Parathyroid adenoma (tissue), 2 donors: Measurements from ENCODE around the gene BAHCC1.

ENCODE experiments used
- H2AFZ ChIP-seq: fragments of 300-600 bp; sonication (generic); one replicate; pipeline ENCODE4 v1.7.0; 2017; ENCODE audit warnings: antibody characterized with exemption, mild to moderate bottlenecking
- H3K27ac ChIP-seq: fragments of 300-600 bp; sonication (generic); one replicate; pipeline ENCODE4 v1.7.0; 2017
- H3K27me3 ChIP-seq: fragments of 300-600 bp; sonication (generic); one replicate; pipeline ENCODE4 v1.7.0; 2017; ENCODE audit warnings: low read length; ENCODE audit not compliant: control insufficient read depth, insufficient read depth
- H3K36me3 ChIP-seq: fragments of 300-600 bp; sonication (generic); one replicate; pipeline ENCODE4 v1.7.0; 2017; ENCODE audit warnings: low read length; ENCODE audit not compliant: control insufficient read depth, insufficient read depth
- H3K4me1 ChIP-seq: fragments of 300-600 bp; sonication (generic); one replicate; pipeline ENCODE4 v1.7.0; 2017; ENCODE audit warnings: control low read depth
- H3K4me2 ChIP-seq: fragments of 300-600 bp; sonication (generic); one replicate; pipeline ENCODE4 v1.7.0; 2017; ENCODE audit warnings: low read length
- H3K4me3 ChIP-seq: fragments of 300-600 bp; sonication (generic); one replicate; pipeline ENCODE4 v1.7.0; 2017; ENCODE audit warnings: low read depth, low read length
- H3K79me2 ChIP-seq: fragments of 300-600 bp; sonication (generic); one replicate; pipeline ENCODE4 v1.7.0; 2017; ENCODE audit warnings: control low read depth
- H3K9ac ChIP-seq: fragments of 300-600 bp; sonication (generic); one replicate; pipeline ENCODE4 v1.7.0; 2017; ENCODE audit warnings: mild to moderate bottlenecking
- H3K9me3 ChIP-seq: fragments of 300-600 bp; sonication (generic); one replicate; pipeline ENCODE4 v1.7.0; 2017; ENCODE audit warnings: low read length; ENCODE audit not compliant: control insufficient read depth
- TF ChIP-seq, protein P1 (sequence below): fragments of 300-600 bp; sonication (generic); IDR thresholded peaks from one replicate; pipeline ENCODE4 v1.7.0; 2017; ENCODE audit warnings: antibody characterized with exemption, mild to moderate bottlenecking
- donor health status: primary hyperparathyroidism.

BAHCC1 gene

DNA sequence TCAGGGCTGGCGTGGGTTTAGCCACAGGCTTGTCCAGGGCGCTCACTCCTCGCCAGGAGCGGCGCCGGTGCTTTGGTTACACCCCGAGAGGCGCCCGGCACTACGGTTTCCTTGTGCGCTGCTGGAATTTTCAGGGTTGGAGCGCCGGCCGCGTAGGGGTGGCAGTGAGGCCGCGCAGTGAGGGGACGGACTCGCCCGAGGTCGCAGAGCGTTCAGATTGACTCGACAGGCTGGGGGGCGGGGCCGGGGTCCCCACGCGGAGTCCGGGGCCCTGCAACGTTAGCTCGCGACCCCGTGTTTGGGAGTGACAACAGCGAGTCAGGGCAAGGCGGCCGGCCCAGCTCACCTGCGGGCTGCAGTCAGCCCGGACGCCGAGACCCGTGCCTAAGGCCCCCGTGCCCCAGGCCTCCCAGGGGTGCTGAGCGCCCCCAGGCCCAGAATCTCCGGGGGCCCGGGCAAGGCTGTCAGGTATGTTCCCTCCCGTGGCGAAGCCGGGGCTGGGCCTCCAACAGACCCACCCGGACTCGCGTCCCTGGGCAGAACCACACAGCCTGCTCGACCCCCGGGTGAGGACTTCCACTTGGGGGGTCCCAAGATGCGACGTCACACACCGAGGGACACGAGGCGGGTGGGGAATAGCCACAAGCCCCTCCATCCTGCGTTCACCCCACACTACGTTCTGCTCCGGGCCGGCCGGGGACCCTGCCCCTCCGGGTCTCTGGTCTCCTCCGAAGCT lies 118.7 kb downstream of the BAHCC1 start:
- H3K4me2 ChIP-seq = peak overlapping the region; percentile 99
- H3K27ac ChIP-seq = peak overlapping the region; percentile 100
- H3K9me3 ChIP-seq = no peaks in the 10 kb centered on the region
- peaks cover 11% of the 10 kb centered on the region for H3K79me2 ChIP-seq
- H2AFZ ChIP-seq = peak overlapping the region; percentile 67
- peaks cover 11% of the 10 kb centered on the region for H3K4me1 ChIP-seq
- peak overlapping the region; percentile 87 for H3K4me3 ChIP-seq
- TF ChIP-seq, protein P1, sequence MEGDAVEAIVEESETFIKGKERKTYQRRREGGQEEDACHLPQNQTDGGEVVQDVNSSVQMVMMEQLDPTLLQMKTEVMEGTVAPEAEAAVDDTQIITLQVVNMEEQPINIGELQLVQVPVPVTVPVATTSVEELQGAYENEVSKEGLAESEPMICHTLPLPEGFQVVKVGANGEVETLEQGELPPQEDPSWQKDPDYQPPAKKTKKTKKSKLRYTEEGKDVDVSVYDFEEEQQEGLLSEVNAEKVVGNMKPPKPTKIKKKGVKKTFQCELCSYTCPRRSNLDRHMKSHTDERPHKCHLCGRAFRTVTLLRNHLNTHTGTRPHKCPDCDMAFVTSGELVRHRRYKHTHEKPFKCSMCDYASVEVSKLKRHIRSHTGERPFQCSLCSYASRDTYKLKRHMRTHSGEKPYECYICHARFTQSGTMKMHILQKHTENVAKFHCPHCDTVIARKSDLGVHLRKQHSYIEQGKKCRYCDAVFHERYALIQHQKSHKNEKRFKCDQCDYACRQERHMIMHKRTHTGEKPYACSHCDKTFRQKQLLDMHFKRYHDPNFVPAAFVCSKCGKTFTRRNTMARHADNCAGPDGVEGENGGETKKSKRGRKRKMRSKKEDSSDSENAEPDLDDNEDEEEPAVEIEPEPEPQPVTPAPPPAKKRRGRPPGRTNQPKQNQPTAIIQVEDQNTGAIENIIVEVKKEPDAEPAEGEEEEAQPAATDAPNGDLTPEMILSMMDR = no peak
- peak overlapping the region; percentile 99 for H3K9ac ChIP-seq
- H3K36me3 ChIP-seq = no peaks in the 10 kb centered on the region
- H3K27me3 ChIP-seq = no peaks in the 10 kb centered on the region

DNA sequence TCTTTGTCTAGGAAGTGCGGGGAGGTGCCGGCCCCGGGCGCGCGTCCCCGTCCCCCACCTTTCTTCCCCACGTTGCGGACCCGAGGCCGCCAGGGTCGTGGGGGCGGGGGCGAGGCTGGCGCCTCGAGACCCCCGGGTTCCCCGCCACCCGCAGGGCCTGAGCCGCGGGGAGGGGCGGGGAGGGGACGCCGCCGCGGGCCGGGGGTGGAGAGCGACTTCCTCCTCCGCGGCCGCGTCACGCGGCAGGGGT lies 119.2 kb downstream of the BAHCC1 start:
- peak overlapping the region; percentile 100 for H3K27ac ChIP-seq
- no peaks in the 10 kb centered on the region for H3K36me3 ChIP-seq
- H2AFZ ChIP-seq = peak overlapping the region; percentile 67
- peak overlapping the region; percentile 87 for H3K4me3 ChIP-seq
- no peaks in the 10 kb centered on the region for H3K27me3 ChIP-seq
- TF ChIP-seq, protein P1 = no peak
- H3K9me3 ChIP-seq = no peaks in the 10 kb centered on the region
- peaks cover 11% of the 10 kb centered on the region for H3K4me1 ChIP-seq
- peak overlapping the region; percentile 99 for H3K4me2 ChIP-seq
- H3K79me2 ChIP-seq = peaks cover 11% of the 10 kb centered on the region
- H3K9ac ChIP-seq = peak overlapping the region; percentile 99

DNA sequence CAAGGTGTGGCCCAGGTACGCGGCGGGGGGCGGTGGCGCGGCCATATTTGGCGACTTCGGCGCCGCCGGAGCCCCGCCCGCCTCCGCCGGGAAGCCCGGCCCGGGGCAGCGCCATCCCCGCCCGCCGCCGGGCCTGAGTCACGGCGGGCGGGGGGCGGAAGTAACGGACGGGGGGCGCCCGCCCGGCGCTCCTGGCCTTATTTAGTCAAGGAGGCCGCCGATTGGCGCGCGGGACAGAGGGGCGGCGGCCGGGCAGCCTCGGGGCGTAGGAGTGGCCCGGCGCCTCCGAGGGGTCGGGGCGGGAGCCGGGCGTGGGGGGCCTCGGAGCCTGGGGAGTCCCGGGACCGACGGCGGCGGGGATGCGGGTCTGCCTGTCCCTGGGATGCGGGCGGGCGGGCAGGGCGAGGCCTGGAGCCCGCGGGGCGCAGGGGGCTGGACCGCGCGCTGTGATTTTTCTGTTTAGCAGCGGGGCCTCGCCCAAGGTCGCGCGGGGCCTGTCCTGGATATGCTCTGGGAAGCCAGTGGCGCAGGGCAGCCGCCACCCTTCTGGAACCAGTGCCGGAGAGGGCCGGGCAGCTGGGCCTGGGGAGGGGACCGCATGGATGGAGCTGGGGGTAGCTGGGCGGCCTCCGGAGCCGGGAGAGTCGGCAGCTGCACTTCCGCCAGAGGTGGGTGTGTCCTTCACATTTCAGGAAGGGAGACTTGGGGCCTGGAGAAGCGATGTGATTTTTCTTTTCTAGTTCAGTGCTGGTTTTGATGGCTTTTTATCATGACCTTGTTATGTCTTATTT lies 119.7 kb downstream of the BAHCC1 start:
- Histone ChIP-seq H3K9ac (peak overlapping the region; percentile 99), H3K4me3 (peak overlapping the region; percentile 89), H2AFZ (peak overlapping the region; percentile 72)

DNA sequence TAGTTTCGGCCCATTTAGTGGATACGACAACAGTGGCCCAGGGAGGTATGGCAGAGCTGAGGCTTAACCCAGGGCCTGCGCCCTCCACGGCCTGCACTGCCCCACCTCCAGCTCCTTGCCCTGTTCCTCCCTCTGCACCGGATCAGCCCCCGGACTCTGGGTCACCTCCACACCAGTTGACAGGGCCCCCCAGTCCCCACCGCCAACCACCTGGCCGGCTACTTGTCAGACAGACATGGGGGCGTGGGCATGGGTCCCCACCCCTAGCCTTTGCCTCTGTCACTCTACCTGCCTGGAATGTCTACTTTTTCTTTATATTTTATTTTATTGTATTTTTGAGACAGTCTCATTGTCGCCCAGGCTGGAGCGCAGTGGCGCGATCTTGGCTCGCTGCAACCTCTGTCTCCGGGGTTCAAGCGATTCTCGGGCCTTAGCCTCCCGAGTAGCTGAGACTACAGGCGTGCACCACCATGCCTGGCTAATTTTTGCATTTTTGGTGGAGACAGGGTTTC lies 120.3 kb downstream of the BAHCC1 start:
- Histone ChIP-seq H2AFZ (peak overlapping the region; percentile 72), H3K4me1 (peaks cover 15% of the 10 kb centered on the region), H3K4me2 (peak overlapping the region; percentile 94), H3K27me3 (no peaks in the 10 kb centered on the region), H3K36me3 (no peaks in the 10 kb centered on the region), H3K27ac (peak overlapping the region; percentile 100), H3K9ac (peak overlapping the region; percentile 81), H3K79me2 (peaks cover 11% of the 10 kb centered on the region), H3K9me3 (no peaks in the 10 kb centered on the region), H3K4me3 (peak overlapping the region; percentile 89)
- TF ChIP-seq, protein P1 = no peak

More for the DNA sequence above, 119.7 kb downstream of the BAHCC1 start:
- no peaks in the 10 kb centered on the region for H3K9me3 ChIP-seq
- H3K27me3 ChIP-seq = no peaks in the 10 kb centered on the region
- peak overlapping the region; percentile 100 for H3K27ac ChIP-seq
- peak overlapping the region; percentile 99 for H3K4me2 ChIP-seq
- H3K36me3 ChIP-seq = no peaks in the 10 kb centered on the region
- peaks cover 11% of the 10 kb centered on the region for H3K4me1 ChIP-seq
- TF ChIP-seq, protein P1 = no peak
- H3K79me2 ChIP-seq = peaks cover 11% of the 10 kb centered on the region
